ENCODE results near the gene TRPC3.
"Not testable (repeated sequence)": the region's sequence is repeated elsewhere in the genome, so short reads cannot be mapped to it uniquely, and the experiment has no call there.

The TRPC3 gene

DNA sequence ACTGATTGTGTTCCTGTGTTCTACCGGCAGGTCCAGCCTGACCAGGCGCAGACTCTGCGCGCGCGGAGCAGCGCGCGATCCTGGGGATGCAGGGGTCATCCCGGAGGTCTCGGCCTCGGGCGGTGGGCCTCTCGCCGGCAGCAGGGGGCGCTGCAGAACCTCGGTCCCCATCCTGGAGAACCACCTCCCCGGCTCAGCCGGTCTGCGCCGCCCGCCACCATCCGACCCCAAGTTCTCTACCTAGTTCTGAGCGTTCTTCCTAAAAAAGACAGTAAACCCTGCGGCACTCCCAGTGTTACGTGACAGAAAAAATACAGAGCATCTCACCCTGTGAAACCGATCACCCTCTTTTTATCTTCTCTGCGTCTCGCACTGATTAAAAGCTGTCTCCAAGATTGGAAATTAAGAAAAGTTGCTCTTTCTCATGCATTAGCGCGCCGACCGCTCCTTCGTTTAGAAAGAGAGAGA lies 1.6 kb downstream of the TRPC3 start:
- no peak for FAIRE-seq
- no peak for DNase-seq (ENCODE audit: low spot score)

- DNase-seq (ENCODE audit: low spot score), result no peak
- no peak for FAIRE-seq
These were observed 5.2 kb downstream of the TRPC3 start for GRCh38 chr4:121946644-121947043.

DNA sequence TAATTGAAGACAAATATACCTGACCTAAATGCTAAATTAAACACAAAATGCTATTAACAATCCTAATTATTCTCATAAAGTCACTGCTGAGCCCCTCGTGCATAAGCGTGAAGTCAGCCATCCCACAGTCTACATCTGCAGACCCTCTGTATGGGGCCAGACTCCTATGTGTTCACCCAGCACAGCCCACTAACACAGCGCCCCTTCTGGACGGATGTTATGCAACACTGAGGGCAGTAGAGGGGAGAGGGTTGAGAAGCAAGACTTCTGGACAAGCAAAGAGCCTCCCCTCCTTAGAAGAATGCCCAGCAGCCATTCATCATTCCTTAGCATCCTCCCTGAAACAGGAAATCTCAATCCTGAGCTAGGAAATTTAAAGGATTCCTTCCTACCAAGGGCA lies 7.9 kb downstream of the TRPC3 start:
- DNase-seq (ENCODE audit: low spot score), result no peak
- no peak for FAIRE-seq

DNA sequence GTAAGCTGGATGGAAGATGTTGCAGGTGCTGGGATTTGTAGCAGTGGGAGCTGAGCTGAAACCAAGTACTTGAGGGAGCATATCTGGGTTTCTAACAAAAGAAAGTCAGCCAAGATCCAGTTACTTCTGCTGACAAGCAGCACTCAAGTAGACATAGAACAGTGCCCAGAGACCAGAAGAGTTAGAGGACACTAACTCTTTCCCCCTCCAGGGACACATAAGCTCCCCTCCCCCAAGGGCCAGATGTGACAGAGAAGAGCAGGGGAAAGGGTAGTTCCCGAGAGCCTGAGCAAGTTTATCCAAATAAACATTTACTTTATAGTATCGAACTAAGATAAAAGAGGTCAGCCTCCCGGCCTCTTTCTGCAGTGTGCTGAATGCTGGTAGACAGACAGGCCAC lies 12.2 kb downstream of the TRPC3 start:
- DNase-seq (ENCODE audit: low spot score), result no peak
- FAIRE-seq, result no peak

DNA sequence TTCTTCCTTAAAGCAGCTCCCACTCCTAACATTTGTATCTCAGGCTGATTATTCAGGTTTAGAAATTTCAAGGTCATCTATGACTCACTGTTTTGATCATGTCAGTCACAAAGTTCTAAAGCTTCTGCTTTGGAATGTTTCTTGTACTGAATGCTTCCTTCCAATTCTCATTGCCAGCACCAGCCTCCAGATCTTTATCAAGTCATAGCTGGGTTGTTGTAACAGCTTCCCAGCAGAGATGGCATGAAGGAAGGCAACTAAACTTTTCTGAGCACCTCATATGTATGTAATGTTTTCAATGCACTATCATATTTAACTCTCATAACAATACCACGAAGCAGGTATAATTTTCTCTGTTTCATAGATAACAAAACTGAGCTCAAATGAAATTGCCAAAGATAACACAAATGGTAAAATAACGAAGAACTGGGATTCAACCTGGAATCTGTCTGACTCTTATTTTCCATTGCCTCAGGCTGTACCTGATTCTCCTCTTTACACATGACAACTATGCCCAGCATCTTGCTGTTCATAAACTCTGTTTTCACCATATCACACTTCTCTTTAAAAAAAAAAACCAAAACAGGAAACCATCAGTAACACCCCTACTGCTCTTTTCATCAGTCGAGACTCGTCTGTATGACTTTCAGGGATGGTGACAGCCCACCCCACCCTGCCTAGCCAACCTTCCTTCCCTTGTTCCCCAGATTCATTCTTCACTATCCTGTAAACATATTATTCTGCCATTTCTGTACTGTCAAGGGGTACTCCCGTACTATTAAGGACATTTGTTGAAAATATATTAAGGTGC lies 13.4 kb downstream of the TRPC3 start:
- DNase-seq (ENCODE audit: low spot score), result no peak
- no peak for FAIRE-seq

GRCh38 chr4:121936101-121936500 lies 15.8 kb downstream of the TRPC3 start:
- no peak for FAIRE-seq
- DNase-seq (ENCODE audit: low spot score), result no peak

DNA sequence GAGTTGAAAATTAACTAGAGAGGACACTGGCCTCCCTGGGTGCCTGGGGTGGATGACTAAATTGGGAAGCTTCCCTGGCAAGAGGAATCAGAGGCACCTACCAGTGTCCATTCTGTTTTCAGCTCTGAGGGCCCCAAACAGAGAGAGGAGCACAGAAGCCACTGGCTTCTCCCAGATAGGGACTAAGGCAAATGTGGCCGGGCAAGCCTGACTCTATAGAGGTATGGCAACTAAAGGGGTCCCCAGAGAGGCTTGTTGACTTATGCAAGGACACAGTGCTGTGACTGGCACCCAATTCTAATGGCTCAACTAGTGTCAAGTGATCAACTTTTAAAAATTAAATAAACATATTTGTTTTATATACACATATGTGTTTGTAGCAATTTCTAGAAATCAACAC lies 17.2 kb downstream of the TRPC3 start:
- DNase-seq (ENCODE audit: low spot score), result no peak
- FAIRE-seq, result no peak

- FAIRE-seq (no peak), DNase-seq (ENCODE audit: low spot score) (no peak)
These were observed 19.5 kb downstream of the TRPC3 start for GRCh38 chr4:121932212-121932974.

GRCh38 chr4:121930304-121930703 lies 21.6 kb downstream of the TRPC3 start:
- no peak for DNase-seq (ENCODE audit: low spot score)
- no peak for FAIRE-seq

GRCh38 chr4:121927948-121928347 lies 23.9 kb downstream of the TRPC3 start:
- DNase-seq (ENCODE audit: low spot score), result no peak
- no peak for FAIRE-seq

DNA sequence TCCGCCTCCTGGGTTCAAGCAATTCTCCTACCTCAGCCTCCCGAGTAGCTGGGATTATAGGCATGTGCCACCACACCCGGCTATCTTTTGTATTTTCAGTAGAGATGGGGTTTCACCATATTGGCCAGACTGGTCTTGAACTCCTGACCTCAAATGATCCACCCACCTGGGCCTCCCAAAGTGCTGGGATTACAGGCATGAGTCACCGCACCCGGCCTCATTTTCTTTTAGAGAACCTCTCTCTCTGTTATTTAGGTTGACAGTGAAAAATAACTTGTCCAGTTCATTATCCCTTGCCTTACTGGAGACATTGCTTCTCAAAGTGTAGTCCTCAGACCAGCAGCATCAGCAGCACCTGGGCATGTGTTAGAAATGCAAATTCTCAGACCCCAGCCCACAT lies 25.4 kb downstream of the TRPC3 start:
- not testable (repeated sequence) for FAIRE-seq; DNase-seq (ENCODE audit: low spot score)

DNA sequence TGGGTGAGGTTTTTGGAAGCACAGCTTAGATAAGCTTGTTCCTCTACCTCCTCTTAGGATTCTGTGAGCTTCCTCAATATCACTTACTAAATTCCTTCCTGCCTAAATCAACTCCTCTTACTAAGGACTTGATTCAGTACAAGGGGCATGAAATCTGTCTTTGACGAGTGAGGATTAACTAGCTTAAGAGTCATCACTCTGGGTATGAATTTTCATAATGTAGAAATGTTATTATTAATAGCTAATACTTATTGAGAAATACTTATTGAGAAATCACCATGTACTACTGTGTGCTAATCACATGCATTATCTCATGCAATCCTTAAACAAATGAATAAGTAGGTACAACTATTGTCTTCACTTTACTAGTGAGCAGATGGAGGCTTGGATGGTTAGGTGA lies 28.6 kb downstream of the TRPC3 start:
- DNase-seq (ENCODE audit: low spot score), result no peak
- FAIRE-seq, result no peak

GRCh38 chr4:121913667-121914066 lies 38.2 kb downstream of the TRPC3 start:
- FAIRE-seq (no peak), DNase-seq (ENCODE audit: low spot score) (no peak)

DNA sequence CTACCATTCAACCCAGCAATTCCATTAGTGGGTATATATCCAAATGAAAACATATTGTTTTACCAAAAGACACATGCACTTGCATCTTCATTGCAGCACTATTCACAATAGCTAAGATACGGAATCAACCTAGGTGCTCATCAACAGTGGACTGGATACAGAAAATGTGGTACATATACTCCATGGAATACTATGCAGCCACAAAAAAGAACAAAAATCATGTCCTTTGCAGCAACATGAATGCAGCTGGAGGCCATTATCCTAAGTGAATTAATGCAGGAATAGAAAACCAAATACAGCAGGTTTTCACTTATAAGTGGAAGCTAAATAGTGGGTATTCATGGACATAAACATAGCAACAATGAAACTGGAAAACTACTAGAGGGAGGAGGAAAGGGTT lies 43.5 kb downstream of the TRPC3 start:
- FAIRE-seq, result no peak
- DNase-seq (ENCODE audit: low spot score), result no peak

- peak; percentile 48 for FAIRE-seq
- peak; percentile 18 for DNase-seq (ENCODE audit: low spot score)
These were observed 51.5 kb downstream of the TRPC3 start for GRCh38 chr4:121900132-121900983.

GRCh38 chr4:121898150-121898549 lies 53.7 kb downstream of the TRPC3 start:
- FAIRE-seq (no peak), DNase-seq (ENCODE audit: low spot score) (no peak)

DNA sequence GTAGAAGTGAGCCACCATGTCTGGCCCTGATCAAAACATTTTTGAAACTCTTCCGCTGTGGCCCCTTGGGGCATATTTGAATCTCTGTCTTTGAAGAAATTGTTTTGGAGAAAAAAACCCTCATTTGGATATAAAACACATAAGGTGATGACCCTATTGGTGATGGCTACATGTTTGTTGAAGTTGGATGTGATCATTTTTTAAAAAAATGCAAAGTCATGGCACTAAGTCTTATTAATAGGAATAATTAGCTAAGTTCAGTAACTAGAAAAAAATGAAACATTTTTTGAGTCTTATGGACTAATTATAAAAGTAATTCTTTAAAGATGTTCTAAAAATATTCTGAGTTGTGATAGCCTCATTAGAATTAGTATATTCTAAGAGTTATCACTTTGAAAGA lies 63.7 kb downstream of the TRPC3 start:
- DNase-seq (ENCODE audit: low spot score) (no peak), FAIRE-seq (no peak)

DNA sequence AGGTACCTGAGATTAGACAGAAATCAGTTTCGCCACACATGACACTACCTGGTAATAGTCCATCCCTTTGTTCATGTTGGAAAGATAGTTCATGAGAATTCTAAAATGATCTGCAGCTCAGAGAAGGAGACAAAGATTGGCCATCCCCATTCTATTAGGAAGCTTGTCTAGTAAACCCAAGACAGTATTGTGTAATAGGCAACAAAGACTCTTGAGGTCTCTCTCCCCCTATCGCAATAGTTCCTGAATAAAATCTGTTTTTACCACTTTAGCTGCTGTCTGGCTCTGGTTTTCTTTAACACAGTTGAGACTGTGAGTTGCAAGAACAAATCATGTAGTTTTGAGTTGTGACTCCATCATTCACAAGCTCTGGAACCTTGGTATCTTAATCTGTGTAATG lies 66.7 kb downstream of the TRPC3 start:
- FAIRE-seq, result no peak
- no peak for DNase-seq (ENCODE audit: low spot score)

DNA sequence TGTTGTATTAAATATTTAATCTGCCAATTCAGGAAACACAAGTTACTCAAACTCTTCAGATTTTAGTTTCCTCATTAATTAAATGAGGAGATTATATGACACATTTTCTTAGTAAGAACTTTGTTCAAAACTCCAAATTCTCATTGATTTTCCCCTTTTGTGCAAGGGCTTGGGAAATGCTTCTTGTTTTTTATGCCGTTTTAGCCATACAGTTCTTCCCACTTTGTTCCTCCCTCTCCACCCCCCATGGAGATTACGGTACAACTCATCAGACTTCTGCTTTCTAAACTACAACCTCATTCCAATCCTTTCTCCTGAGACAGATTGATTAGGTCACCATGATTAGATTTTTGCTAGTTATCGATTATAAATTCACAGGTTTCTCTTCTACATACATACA lies 70.7 kb downstream of the TRPC3 start:
- FAIRE-seq, result no peak
- DNase-seq (ENCODE audit: low spot score), result no peak

DNA sequence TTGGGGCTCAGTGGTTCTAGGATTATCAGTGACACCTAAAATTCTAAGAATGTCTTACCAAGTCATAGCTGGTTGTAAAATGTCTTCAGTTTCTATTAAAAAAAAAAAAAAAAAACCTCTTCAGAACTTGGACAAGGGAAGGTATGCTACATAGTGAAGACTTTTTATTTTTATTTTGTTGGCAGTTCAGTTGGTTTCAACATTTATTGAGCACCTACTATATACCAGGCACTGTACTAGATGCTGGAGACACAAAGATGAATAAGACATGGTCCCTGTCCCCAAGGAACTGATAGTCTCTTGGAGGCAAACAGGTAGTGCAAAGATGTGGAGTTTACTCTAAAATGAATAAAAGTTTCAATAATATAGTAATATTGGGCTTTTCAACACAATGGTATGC lies 72.7 kb downstream of the TRPC3 start:
- no peak for FAIRE-seq
- no peak for DNase-seq (ENCODE audit: low spot score)

- FAIRE-seq (no peak), DNase-seq (ENCODE audit: low spot score) (no peak)
These were observed 74.7 kb downstream of the TRPC3 start for GRCh38 chr4:121877041-121877773.
